GM12892 (cell line): ENCODE measurements around the gene SPSB1.

Source experiments
- POLR2A ChIP-seq: IDR thresholded peaks from 2 replicates; pipeline ENCODE4 v1.6.1; 2011; ENCODE audit warnings: low read depth, low read length, control low read depth
- POLR2AphosphoS5 ChIP-seq: IDR thresholded peaks from 2 replicates; pipeline ENCODE4 v1.6.1; 2011; ENCODE audit warnings: low read depth, low read length, control low read depth
- TAF1 ChIP-seq: IDR thresholded peaks from 2 replicates; pipeline ENCODE4 v1.6.1; 2011; ENCODE audit warnings: low read depth, mild to moderate bottlenecking, control low read depth, low read length, borderline replicate concordance

- TF ChIP-seq POLR2A (no peak), TAF1 (no peak), POLR2AphosphoS5 (no peak)
These were observed 38.3 kb downstream of the SPSB1 start for GRCh38 chr1:9331016-9331415.
